Neural cell (in vitro differentiated cells): ENCODE measurements around the gene LRBA. TPM values are rescaled to one million over a fixed set of nuclear protein-coding genes. Genes with fewer than 3 reads are reported as not detected.

Experiments
- H2AFZ ChIP-seq: fragments of 200-600, 300-800 bp; sonication (generic), shearing (Covaris generic); 2 replicates; pipeline ENCODE4 v1.6.0; 2014; ENCODE audit warnings: low read depth, mild to moderate bottlenecking, antibody characterized with exemption, low read length, moderate library complexity
- H3F3A ChIP-seq: fragments of 200-600 bp; shearing (Covaris generic); 2 replicates; pipeline ENCODE4 v1.6.1; 2016; ENCODE audit warnings: mild to moderate bottlenecking, moderate library complexity, mixed read lengths, antibody characterized with exemption, low read length; ENCODE audit not compliant: insufficient read depth, poor library complexity, severe bottlenecking
- H3K27ac ChIP-seq: fragments of 200-600, 300-800 bp; sonication (generic), shearing (Covaris generic); 2 replicates; pipeline ENCODE4 v1.5.1; 2014; ENCODE audit warnings: mild to moderate bottlenecking, low read length, moderate library complexity
- H3K27me3 ChIP-seq: fragments of 300-800, 200-600 bp; sonication (generic), shearing (Covaris generic); 2 replicates; pipeline ENCODE4 v1.6.0; 2014; ENCODE audit warnings: mild to moderate bottlenecking, low read depth, low read length, moderate library complexity; ENCODE audit not compliant: insufficient read depth
- H3K36me3 ChIP-seq: fragments of 300-800, 200-600 bp; sonication (generic), shearing (Covaris generic); 2 replicates; pipeline ENCODE4 v1.5.1; 2014; ENCODE audit warnings: mild to moderate bottlenecking, antibody characterized with exemption, low read length, moderate library complexity; ENCODE audit not compliant: insufficient read depth
- H3K4me2 ChIP-seq: fragments of 300-800, 200-600 bp; sonication (generic), shearing (Covaris generic); 2 replicates; pipeline ENCODE4 v1.6.0; 2014; ENCODE audit warnings: mild to moderate bottlenecking, low read length
- H3K4me3 ChIP-seq: fragments of 300-800, 200-600 bp; sonication (generic), shearing (Covaris generic); 2 replicates; pipeline ENCODE4 v1.5.1; 2014; ENCODE audit warnings: mild to moderate bottlenecking, low read length, moderate library complexity
- H3K79me2 ChIP-seq: fragments of 200-600 bp; shearing (Covaris generic); replicated peaks from 2 replicates; pipeline ENCODE4 v1.6.0; 2014; ENCODE audit warnings: mild to moderate bottlenecking, low read length, moderate library complexity; ENCODE audit not compliant: insufficient read depth
- H3K9ac ChIP-seq: fragments of 300-800, 200-600 bp; sonication (generic), shearing (Covaris generic); 2 replicates; pipeline ENCODE4 v1.6.1; 2016; ENCODE audit warnings: mild to moderate bottlenecking, low read length, mixed read lengths
- H3K9me2 ChIP-seq: fragments of 200-600 bp; shearing (Covaris generic); 2 replicates; pipeline ENCODE4 v1.6.1; 2016; ENCODE audit warnings: mild to moderate bottlenecking, low read length, mixed read lengths; ENCODE audit not compliant: insufficient read depth
- H3K9me3 ChIP-seq: fragments of 200-600, 300-800 bp; sonication (generic), shearing (Covaris generic); 2 replicates; pipeline ENCODE4 v1.6.1; 2016; ENCODE audit warnings: mild to moderate bottlenecking, mixed run types, low read length, moderate library complexity, mixed read lengths
- H4K20me1 ChIP-seq: fragments of 200-600 bp; shearing (Covaris generic); 2 replicates; pipeline ENCODE4 v1.6.1; 2016; ENCODE audit warnings: mild to moderate bottlenecking, mixed run types; ENCODE audit not compliant: insufficient read depth
- CTCF ChIP-seq: fragments of 450-650 bp; IDR thresholded peaks from 2 replicates; pipeline ENCODE4 v1.5.1; 2014; ENCODE audit warnings: antibody characterized with exemption, mild to moderate bottlenecking, moderate library complexity; ENCODE audit not compliant: poor library complexity, severe bottlenecking
- EP300 ChIP-seq: fragments of 450-650 bp; conservative IDR thresholded peaks from 2 replicates; pipeline ENCODE4 v1.6.1; 2014; ENCODE audit warnings: antibody characterized with exemption, mild to moderate bottlenecking, moderate library complexity; ENCODE audit not compliant: poor library complexity, severe bottlenecking
- EZH2 ChIP-seq: fragments of 200-600, 300-800 bp; shearing (Covaris generic), sonication (generic); IDR thresholded peaks from 2 replicates; pipeline ENCODE4 v1.6.1; 2014; ENCODE audit warnings: antibody characterized with exemption, low read length, borderline replicate concordance, mild to moderate bottlenecking; ENCODE audit not compliant: insufficient read depth, poor library complexity, severe bottlenecking
- MXI1 ChIP-seq: fragments of 450-650 bp; conservative IDR thresholded peaks from 2 replicates; pipeline ENCODE4 v1.6.1; 2014; ENCODE audit warnings: antibody characterized with exemption, mild to moderate bottlenecking; ENCODE audit not compliant: poor library complexity, severe bottlenecking
- POLR2AphosphoS5 ChIP-seq: IDR thresholded peaks from 2 replicates; pipeline ENCODE4 v1.6.1; 2012
- RAD21 ChIP-seq: fragments of 450-650 bp; conservative IDR thresholded peaks from 2 replicates; pipeline ENCODE4 v1.6.1; 2014; ENCODE audit warnings: antibody characterized with exemption, mild to moderate bottlenecking, moderate library complexity
- REST ChIP-seq: IDR thresholded peaks from 2 replicates; pipeline ENCODE4 v1.6.1; 2012; ENCODE audit warnings: borderline replicate concordance
- SMC3 ChIP-seq: fragments of 450-650 bp; conservative IDR thresholded peaks from 2 replicates; pipeline ENCODE4 v1.6.1; 2014; ENCODE audit warnings: antibody characterized with exemption, mild to moderate bottlenecking, moderate library complexity; ENCODE audit not compliant: poor library complexity
- TAF1 ChIP-seq: IDR thresholded peaks from 2 replicates; pipeline ENCODE4 v1.6.1; 2012; ENCODE audit warnings: low read depth
- polyA plus RNA-seq: library from polyadenylated mRNA; depleted of rRNA; stranded (reverse); fragments of >200 nt; gene quantifications from 2 replicates; pipeline ENCODE4 v1.2.3, GENCODE V29; 2014

LRBA gene
- polyA plus RNA-seq, 1 donor from 2014 or later = 7.1 TPM

GRCh38 chr4:150261571-150261970 lies 753.5 kb downstream of the LRBA start:
- Histone ChIP-seq H3K27ac (no peak overlapping the region), H3K4me3 (no peak overlapping the region), H3K79me2 (no peaks in the 10 kb centered on the region), H3F3A (no peaks in the 10 kb centered on the region), H2AFZ (no peak overlapping the region), H3K9me3 (no peaks in the 10 kb centered on the region), H3K27me3 (no peaks in the 10 kb centered on the region), H3K4me2 (no peak overlapping the region), H3K9me2 (no peaks in the 10 kb centered on the region), H4K20me1 (no peaks in the 10 kb centered on the region), H3K36me3 (peaks cover 14% of the 10 kb centered on the region), H3K9ac (no peak overlapping the region)
- TF ChIP-seq RAD21 (no peak), CTCF (no peak), SMC3 (no peak), REST (no peak), EP300 (no peak), POLR2AphosphoS5 (no peak), TAF1 (no peak), EZH2 (no peak), MXI1 (no peak)

- H3K9me2 ChIP-seq = no peaks in the 10 kb centered on the region
- H3K79me2 ChIP-seq = no peaks in the 10 kb centered on the region
- no peak for TF ChIP-seq MXI1
- no peak for TF ChIP-seq SMC3
- no peak for TF ChIP-seq TAF1
- TF ChIP-seq CTCF = no peak
- TF ChIP-seq RAD21 = no peak
- TF ChIP-seq EZH2 = no peak
- TF ChIP-seq POLR2AphosphoS5 = no peak
- TF ChIP-seq REST = no peak
- TF ChIP-seq EP300 = no peak
- no peaks in the 10 kb centered on the region for H4K20me1 ChIP-seq
- no peaks in the 10 kb centered on the region for H3K9me3 ChIP-seq
- no peak overlapping the region for H2AFZ ChIP-seq
- no peak overlapping the region for H3K4me3 ChIP-seq
- no peak overlapping the region for H3K4me2 ChIP-seq
- no peaks in the 10 kb centered on the region for H3F3A ChIP-seq
- H3K27ac ChIP-seq = no peak overlapping the region
- no peak overlapping the region for H3K9ac ChIP-seq
- H3K27me3 ChIP-seq = no peaks in the 10 kb centered on the region
- H3K36me3 ChIP-seq = peaks cover 24% of the 10 kb centered on the region
Measured at GRCh38 chr4:150259861-150260567, 755.1 kb downstream of the LRBA start.
